GM18907 (cell line): Measurements from ENCODE around the gene ZMYND10.
A peak's percentile ranks its signal among the peaks of the same experiment; 100 is the strongest.
"Not testable (repeated sequence)": the region's sequence is repeated elsewhere in the genome, so short reads cannot be mapped to it uniquely, and the experiment has no call there.

ENCODE experiments used
- ATAC-seq: cut with Tn5 transposase; IDR thresholded peaks from one replicate; pipeline ENCODE4 v1.9.1; 2021; ENCODE audit warnings: mild to moderate bottlenecking, moderate library complexity; ENCODE audit not compliant: unreplicated experiment

The ZMYND10 gene

GRCh38 chr3:50312041-50312440, 33.5 kb downstream of the ZMYND10 start:
- not testable (repeated sequence) for ATAC-seq

GRCh38 chr3:50304601-50305000, 40.9 kb downstream of the ZMYND10 start:
- no peak for ATAC-seq

- no peak for ATAC-seq
Measured at GRCh38 chr3:50303013-50303815, 42.3 kb downstream of the ZMYND10 start, which contains the start of gene HYAL1. HYAL1 (minus strand) TSS chr3:50303574; CDS start chr3:50302956, 618 bp downstream.

- ATAC-seq, result no peak
Measured at GRCh38 chr3:50302095-50303012, 43.2 kb downstream of the ZMYND10 start.

- ATAC-seq, result no peak
Measured at GRCh38 chr3:50300681-50301254, 44.8 kb downstream of the ZMYND10 start.

- no peak for ATAC-seq
Measured at GRCh38 chr3:50299929-50300680, 45.4 kb downstream of the ZMYND10 start.

GRCh38 chr3:50299638-50299928, 45.9 kb downstream of the ZMYND10 start:
- no peak for ATAC-seq

GRCh38 chr3:50298836-50299637, 46.5 kb downstream of the ZMYND10 start, which contains the start of the genes HYAL3 and NAA80:
HYAL3 (minus strand) TSS chr3:50299405; CDS start chr3:50295602, 3,803 bp downstream.
NAA80 (minus strand) TSS chr3:50299405; CDS start chr3:50297463, 1,942 bp downstream.
- peak; percentile 81 for ATAC-seq

- ATAC-seq, result no peak
Measured at GRCh38 chr3:50297896-50298725, 47.4 kb downstream of the ZMYND10 start.

- no peak for ATAC-seq
Measured at GRCh38 chr3:50297384-50297775, 48.2 kb downstream of the ZMYND10 start.

GRCh38 chr3:50296721-50297383, 48.7 kb downstream of the ZMYND10 start:
- no peak for ATAC-seq

GRCh38 chr3:50295553-50296431, 49.7 kb downstream of the ZMYND10 start:
- ATAC-seq, result no peak

GRCh38 chr3:50294492-50295403, 50.8 kb downstream of the ZMYND10 start:
- no peak for ATAC-seq

- no peak for ATAC-seq
Measured at GRCh38 chr3:50294089-50294488, 51.4 kb downstream of the ZMYND10 start.

- no peak for ATAC-seq
Measured at GRCh38 chr3:50293079-50293801, 52.3 kb downstream of the ZMYND10 start.
